T-helper 1 cell (primary cell): ENCODE results near the gene CACNA1E.

Experiments
- DNase-seq, 5 donors: peaks; one replicate each; pipeline ENCODE4 v3.0.0-alpha.2; 2012 to 2020

CACNA1E gene

GRCh38 chr1:181637998-181638397 lies 154.7 kb downstream of the CACNA1E start:
- no peak for DNase-seq

- DNase-seq: no peak
Observed at GRCh38 chr1:181640956-181641355, 157.6 kb downstream of the CACNA1E start.

DNA sequence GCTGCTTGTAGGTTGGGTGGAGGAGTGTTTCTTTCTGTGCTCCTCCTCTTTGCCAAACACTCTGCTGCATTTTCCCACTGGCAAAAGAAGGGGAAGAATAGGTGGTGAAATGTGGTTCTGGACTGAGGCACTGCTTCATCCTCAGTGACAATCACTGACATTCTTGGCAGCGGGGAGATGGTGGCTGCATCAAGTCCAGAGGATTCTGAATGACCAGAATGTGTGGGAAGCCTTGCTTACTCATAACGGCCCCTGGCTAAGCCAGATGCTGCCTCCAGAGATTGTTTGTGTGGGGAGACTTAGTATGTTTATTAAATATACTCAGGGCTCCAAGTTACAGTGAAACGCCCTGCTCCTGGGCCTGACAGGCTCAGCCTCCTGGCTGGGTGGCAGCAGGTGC lies 160.3 kb downstream of the CACNA1E start:
- no peak for DNase-seq

DNA sequence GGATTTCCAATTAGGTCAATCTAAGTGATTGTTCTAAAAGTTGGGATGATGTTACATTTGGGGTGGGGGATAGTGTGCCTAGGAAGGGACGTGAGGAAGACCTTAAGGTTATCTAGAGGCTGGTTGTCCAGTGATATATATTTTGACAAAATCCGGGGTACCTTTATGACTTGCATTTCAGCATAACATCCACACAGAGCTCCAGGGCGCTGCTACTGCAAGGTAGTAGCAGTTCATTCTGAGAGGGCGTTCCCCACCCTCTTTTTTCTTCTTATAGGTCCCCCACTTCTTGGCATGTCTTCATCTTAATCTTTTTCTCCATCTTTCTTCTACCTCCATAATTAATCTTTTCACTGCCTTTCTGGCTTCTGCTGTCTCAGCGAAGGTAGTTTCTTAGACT lies 161.9 kb downstream of the CACNA1E start:
- DNase-seq: no peak

GRCh38 chr1:181646710-181647109 lies 163.4 kb downstream of the CACNA1E start:
- no peak for DNase-seq

- DNase-seq: no peak
Observed at GRCh38 chr1:181647314-181648035, 164.2 kb downstream of the CACNA1E start.

DNA sequence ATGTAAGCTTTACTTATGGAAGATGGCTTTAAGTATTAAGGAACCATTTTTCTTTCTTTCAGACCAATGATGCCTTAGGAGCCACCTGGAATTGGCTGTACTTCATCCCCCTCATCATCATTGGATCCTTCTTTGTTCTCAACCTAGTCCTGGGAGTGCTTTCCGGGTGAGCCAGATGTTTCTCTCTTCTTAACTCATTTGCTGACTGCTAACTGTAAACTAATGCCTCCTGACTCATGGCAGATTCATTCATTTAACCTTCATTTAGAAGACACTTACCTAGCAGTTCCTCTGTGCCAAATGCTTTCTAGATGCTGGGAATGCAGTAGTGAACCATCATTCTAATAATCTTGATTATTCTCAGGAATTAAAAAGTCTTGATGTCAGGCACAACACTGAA lies 168.0 kb downstream of the CACNA1E start:
- DNase-seq: no peak

DNA sequence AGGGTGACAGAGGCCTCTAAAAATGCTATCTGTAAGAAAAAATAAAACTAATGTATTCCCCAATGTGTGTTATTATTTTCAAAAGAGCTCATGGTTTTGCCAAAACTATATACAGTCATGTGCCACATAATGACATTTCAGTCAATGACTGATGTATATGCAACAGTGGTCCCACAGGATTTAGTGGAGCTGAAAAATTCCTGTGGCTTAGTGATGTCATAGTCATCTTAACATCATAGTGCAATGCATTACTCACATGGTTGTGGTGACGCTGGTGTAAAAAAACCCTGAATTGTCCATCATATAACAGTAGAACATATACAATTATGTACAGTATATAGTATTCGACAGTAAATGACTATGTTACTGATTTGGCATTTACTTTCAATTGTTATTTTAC lies 172.4 kb downstream of the CACNA1E start:
- DNase-seq: no peak

- DNase-seq: no peak
Observed at GRCh38 chr1:181656491-181656890, 173.2 kb downstream of the CACNA1E start.

DNA sequence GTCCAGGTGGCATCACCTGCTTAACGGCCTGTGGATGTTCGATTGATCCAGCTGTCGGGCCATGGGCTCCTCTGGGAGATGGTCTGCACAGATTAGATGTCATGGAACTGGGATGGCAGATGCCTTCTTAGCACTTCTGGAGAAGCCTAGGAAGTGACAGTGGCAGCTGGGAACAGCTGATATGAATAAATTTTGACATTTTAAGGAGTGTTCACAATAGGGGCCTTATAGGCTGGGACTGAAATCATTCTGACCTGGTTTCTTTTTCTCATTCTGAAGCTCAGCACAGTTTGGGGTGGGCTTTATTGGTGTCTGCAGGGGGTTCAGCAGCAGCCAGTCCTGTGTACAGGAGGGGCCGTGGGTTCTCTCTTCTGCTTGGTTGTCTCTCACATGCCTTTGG lies 175.3 kb downstream of the CACNA1E start:
- no peak for DNase-seq

DNA sequence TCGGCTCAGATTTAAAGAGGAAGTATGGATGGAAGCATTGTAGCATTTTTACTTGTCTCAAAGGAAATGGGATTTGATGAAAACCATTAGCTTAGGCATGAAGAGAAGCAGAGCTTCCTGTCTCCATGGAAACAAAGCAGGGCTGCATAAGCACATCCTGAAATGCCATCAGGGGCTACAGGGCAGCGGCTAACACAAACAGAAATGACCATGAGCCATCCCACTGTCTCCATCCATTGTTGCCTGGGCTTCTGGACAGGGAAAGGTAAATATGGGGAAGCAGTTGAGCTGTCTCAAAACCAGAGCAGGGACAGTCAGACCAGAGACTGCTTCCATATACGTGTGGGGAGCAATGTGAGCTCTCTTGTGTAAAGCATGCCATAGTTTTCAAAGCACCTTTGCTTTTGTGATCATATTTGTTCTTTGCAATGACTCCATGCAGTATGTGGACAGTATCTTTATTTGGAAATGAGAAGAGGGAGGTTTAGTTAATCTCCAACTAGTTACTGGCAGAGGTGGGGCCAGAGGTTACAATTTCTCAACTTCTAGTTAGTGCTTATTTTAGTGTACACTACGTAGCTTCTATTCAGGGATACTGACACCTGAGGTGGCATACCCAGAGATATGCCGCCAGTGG lies 176.1 kb downstream of the CACNA1E start:
- no peak for DNase-seq

GRCh38 chr1:181660621-181661020 lies 177.3 kb downstream of the CACNA1E start:
- no peak for DNase-seq

- DNase-seq: no peak
Observed at GRCh38 chr1:181661569-181661968, 178.3 kb downstream of the CACNA1E start.

GRCh38 chr1:181662606-181663005 lies 179.3 kb downstream of the CACNA1E start:
- no peak for DNase-seq

GRCh38 chr1:181664543-181664942 lies 181.2 kb downstream of the CACNA1E start:
- no peak for DNase-seq

- no peak for DNase-seq
Observed at GRCh38 chr1:181669246-181669645, 185.9 kb downstream of the CACNA1E start.

- no peak for DNase-seq
Observed at GRCh38 chr1:181674617-181675016, 191.3 kb downstream of the CACNA1E start.

GRCh38 chr1:181675091-181675917 lies 192.0 kb downstream of the CACNA1E start:
- no peak for DNase-seq

GRCh38 chr1:181675918-181676190 lies 192.5 kb downstream of the CACNA1E start:
- no peak for DNase-seq

DNA sequence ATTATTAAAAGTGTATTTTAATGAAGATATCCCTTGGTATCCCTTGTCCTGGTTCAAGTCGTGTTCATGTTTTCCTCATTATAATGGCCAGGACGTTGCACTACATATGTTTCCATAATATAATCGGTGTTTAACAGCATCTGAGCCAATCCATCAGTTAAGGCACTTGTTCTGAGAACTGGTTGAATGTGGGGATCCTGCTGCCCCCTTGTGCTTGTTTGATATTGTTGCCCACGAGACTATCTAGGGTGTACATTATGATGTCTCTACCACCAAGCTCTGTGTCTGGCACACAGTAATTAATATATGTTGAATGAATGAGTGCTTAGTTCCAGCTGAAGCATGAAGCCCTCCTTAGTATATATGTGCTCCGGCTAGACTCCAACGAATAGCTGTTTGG lies 193.0 kb downstream of the CACNA1E start:
- DNase-seq: no peak

GRCh38 chr1:181680332-181680731 lies 197.0 kb downstream of the CACNA1E start:
- DNase-seq: no peak

DNA sequence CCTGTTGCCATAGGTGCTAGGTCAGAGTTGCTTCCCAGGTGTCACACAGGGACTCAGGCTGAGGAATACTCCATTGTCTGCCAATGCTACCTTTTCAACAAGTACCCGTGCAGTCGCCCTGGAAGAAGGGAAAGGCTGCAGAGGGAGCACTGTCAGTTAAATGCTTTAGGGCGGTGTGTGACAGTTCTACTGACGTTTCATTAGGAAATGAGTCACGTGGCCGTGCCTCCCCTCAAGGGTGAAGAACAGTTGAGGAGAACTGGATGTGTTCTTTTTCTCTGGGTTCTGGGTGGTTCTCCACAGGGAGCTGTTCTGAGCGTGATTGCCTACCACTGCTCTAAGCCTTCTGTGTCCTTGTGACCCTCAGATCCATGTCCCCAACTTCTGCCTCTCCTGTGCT lies 197.6 kb downstream of the CACNA1E start:
- no peak for DNase-seq

- no peak for DNase-seq
Observed at GRCh38 chr1:181685211-181685610, 201.9 kb downstream of the CACNA1E start.

DNA sequence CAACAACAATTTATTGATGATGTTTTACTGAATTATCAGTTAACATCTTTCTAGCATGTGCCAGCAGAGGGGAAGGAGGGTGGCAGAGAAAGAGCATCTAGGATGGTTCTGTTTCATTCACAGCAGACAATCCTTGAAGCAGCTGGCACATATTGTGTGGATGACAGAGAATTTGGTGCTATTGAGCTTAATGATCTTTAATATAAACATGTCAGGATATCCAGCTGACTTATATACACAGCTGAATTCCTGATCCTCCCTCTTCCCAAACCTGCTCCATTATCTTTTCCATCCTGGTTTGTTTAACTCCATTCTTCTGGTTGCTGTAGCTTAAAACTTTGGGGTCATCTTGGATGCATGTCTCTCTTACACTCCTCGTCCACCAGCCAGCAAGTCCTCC lies 218.6 kb downstream of the CACNA1E start:
- no peak for DNase-seq
